HCT116 (cell line): ENCODE results near the gene ITGA2B.

ENCODE experiments used
- CBX3 ChIP-seq: IDR thresholded peaks from 2 replicates; pipeline ENCODE4 v1.6.1; 2012; ENCODE audit warnings: low read depth
- EZH2 ChIP-seq: fragments of 200-600 bp; sonication (generic); IDR thresholded peaks from 2 replicates; pipeline ENCODE4 v1.6.1; 2017; ENCODE audit warnings: antibody characterized with exemption, mixed run types
- JUND ChIP-seq: IDR thresholded peaks from 2 replicates; pipeline ENCODE4 v1.6.1; 2012
- POLR2A ChIP-seq: IDR thresholded peaks from 2 replicates; pipeline ENCODE4 v1.7.0; 2011; ENCODE audit warnings: borderline replicate concordance; ENCODE audit not compliant: insufficient read depth, insufficient read length; ENCODE audit errors: extremely low read depth
- POLR2AphosphoS5 ChIP-seq: IDR thresholded peaks from 2 replicates; pipeline ENCODE4 v1.6.1; 2011; ENCODE audit warnings: mild to moderate bottlenecking, low read depth, low read length, moderate library complexity
- RAD21 ChIP-seq: IDR thresholded peaks from 2 replicates; pipeline ENCODE4 v1.6.1; 2012; ENCODE audit warnings: low read depth, mild to moderate bottlenecking
- SIN3A ChIP-seq: IDR thresholded peaks from 2 replicates; pipeline ENCODE4 v1.6.1; 2012; ENCODE audit warnings: low read depth
- TCF7L2 ChIP-seq: IDR thresholded peaks from 2 replicates; pipeline ENCODE4 v1.7.0; 2011; ENCODE audit warnings: borderline replicate concordance, inconsistent platforms; ENCODE audit not compliant: insufficient read depth, insufficient read length; ENCODE audit errors: extremely low read depth
- TF ChIP-seq, protein P1 (sequence below), 3 experiments: fragments of 200-600 bp in 1 of 3; sonication (generic) in 1 of 3; IDR thresholded peaks in 2 of 3; conservative IDR thresholded peaks in 1 of 3; 2 replicates each; pipeline ENCODE4 v1.5.1; 2012 to 2017; ENCODE audit warnings: low read depth in 2 of 3, low read length in 2 of 3, antibody characterized with exemption in 1 of 3, borderline replicate concordance in 1 of 3, control low read depth in 1 of 3, mild to moderate bottlenecking in 1 of 3, mixed read lengths in 1 of 3, mixed run types in 1 of 3, moderate library complexity in 1 of 3; ENCODE audit not compliant: insufficient read depth in 1 of 3

DNA sequence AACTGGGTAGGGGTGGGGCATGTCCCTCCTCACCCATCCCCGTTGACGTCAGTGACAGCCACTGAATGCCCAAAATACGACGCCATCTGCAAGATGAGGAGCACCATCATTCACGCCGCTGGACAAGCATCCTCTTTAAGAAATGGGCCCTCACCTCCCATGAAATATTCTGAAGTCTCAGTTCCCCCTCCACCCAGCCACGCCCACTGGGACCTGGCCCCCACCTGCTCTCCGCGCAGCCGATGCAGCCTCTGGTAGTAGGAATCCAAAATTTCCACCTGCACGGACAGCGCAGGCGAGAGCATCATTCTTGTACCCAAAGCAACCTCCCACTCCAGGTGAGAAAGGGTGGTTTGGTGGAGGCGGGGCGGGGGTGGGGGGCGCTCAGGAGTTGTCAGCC is 5.6 kb downstream of the ITGA2B start:
- TF ChIP-seq, protein P1, sequence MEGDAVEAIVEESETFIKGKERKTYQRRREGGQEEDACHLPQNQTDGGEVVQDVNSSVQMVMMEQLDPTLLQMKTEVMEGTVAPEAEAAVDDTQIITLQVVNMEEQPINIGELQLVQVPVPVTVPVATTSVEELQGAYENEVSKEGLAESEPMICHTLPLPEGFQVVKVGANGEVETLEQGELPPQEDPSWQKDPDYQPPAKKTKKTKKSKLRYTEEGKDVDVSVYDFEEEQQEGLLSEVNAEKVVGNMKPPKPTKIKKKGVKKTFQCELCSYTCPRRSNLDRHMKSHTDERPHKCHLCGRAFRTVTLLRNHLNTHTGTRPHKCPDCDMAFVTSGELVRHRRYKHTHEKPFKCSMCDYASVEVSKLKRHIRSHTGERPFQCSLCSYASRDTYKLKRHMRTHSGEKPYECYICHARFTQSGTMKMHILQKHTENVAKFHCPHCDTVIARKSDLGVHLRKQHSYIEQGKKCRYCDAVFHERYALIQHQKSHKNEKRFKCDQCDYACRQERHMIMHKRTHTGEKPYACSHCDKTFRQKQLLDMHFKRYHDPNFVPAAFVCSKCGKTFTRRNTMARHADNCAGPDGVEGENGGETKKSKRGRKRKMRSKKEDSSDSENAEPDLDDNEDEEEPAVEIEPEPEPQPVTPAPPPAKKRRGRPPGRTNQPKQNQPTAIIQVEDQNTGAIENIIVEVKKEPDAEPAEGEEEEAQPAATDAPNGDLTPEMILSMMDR (IDR thresholded peaks at IDR 0.05 in 2 of 3, conservative IDR thresholded peaks at IDR 0.05 in 1 of 3; ENCODE audit: borderline replicate concordance in 1 of 3, insufficient read depth in 1 of 3, low read depth in 2 of 3, low read length in 2 of 3), result no peak
- TF ChIP-seq EZH2, result no peak
- TF ChIP-seq SIN3A, result no peak
- TF ChIP-seq RAD21, result no peak
- no peak for TF ChIP-seq POLR2AphosphoS5
- TF ChIP-seq CBX3, result no peak
- no peak for TF ChIP-seq POLR2A
- TF ChIP-seq JUND, result no peak
- TF ChIP-seq TCF7L2, result no peak
